ES-I3 (cell line): ENCODE results near the gene TANC2.

Source experiments
- H3K36me3 ChIP-seq: 2 replicates; pipeline ENCODE4 v1.6.1; 2013; ENCODE audit warnings: mild to moderate bottlenecking, low read length, control low read depth, moderate library complexity; ENCODE audit not compliant: insufficient read depth
- H3K4me1 ChIP-seq: 2 replicates; pipeline ENCODE4 v1.6.1; 2013; ENCODE audit warnings: mild to moderate bottlenecking, control low read depth, low read length; ENCODE audit not compliant: insufficient read depth
- H3K9ac ChIP-seq: 2 replicates; pipeline ENCODE4 v1.6.1; 2013; ENCODE audit warnings: low read depth, mild to moderate bottlenecking, low read length, moderate library complexity
- H3K9me3 ChIP-seq: 2 replicates; pipeline ENCODE4 v1.6.1; 2013; ENCODE audit warnings: mild to moderate bottlenecking, low read length, moderate library complexity; ENCODE audit not compliant: control insufficient read depth, insufficient read depth

TANC2 gene

DNA sequence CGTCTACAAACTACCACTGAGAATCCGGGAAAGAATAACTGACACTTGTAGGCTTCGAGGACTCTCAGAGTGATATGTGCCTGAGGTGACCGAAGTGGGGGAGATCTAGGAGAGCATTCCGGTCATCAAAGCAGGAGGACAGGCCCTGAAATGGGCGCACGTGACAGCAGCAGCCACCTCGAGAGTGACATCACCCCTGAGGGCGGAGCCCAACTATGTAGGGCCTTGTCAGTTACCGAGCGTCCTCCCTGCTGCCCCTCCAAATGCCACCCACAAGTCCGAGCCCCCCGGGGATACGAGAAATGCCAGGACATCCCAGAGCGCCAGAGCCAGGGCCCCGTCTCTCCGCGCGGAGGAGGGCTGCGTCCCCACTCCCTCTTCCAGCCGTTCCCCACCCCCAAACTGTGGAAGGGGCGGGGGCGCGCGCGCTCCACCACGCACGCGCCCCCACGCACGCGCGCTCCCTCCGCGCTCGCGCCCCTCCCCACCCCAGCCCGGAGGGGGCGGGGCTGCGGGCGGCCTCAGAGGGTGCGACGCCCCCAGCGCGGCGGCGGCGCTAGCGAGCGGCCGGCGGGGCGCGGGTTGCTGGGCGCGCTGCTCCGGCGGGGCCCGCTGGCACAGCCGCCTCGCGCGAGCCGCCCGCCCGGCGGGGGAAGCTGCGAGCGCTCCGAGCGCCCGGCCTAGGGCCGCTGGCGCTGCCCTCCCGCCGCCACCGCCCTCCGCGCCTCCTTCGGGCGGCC, at the start of gene TANC2:
TANC2 (plus strand) TSS at position 550 of the 740 bp plus-strand sequence. CDS start 43,325 bp downstream, outside the sequence.
- Histone ChIP-seq H3K36me3 (no peaks in the 10 kb centered on the region), H3K9ac (peak within 1 kb of the TSS; percentile 85)

DNA sequence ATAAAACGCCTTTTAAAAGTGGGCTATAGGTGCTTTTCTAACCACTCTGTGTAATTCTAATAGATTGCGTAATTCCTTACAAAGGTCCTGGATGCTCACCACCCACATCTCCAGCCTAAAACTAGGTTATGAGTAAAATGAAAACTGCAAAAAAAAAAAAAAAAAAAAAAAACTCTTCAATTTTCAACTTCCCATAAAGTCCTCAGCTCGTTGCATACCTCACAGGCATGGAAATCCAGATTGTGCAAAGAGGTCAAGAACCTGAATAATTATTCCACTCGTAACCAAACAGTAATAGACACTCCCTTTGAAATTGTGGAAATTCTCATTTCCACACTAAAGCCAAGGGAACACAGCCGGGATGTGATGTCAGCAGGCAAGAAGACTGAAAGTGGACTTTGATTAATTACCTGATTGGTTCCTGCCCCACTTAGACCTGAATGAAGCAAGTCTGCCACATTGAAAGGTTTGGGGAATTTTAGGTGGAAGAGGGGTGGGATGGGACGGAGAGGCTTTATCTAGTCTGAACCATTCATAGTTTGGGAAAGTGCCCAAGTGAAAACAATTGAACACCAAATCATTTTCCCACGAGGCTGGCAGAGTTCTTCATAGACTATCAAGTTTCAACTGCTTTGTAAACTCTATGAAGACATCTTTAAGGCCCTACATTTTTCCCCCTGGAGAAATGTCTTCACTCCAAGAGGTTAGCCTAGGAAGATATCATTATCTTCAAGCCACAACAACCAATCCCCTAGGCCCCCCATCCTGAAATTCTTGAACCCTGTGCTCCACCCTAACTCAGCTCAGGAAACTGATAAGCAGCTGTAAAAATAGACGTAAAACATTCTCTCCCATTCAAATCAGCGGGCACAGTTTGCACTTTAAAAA, 49.1 kb upstream of the TANC2 start:
- no peaks in the 10 kb centered on the region; the same call in 1 of the 2 replicates for H3K4me1 ChIP-seq
- H3K9ac ChIP-seq, result no peak overlapping the region
- no peaks in the 10 kb centered on the region for H3K36me3 ChIP-seq
- H3K9me3 ChIP-seq, result peaks cover 10% of the 10 kb centered on the region; the same call in 1 of the 2 replicates

More for the DNA sequence above, at the start of gene TANC2:
- H3K4me1 ChIP-seq, result peaks cover 21% of the 10 kb centered on the region
- no peaks in the 10 kb centered on the region for H3K9me3 ChIP-seq

DNA sequence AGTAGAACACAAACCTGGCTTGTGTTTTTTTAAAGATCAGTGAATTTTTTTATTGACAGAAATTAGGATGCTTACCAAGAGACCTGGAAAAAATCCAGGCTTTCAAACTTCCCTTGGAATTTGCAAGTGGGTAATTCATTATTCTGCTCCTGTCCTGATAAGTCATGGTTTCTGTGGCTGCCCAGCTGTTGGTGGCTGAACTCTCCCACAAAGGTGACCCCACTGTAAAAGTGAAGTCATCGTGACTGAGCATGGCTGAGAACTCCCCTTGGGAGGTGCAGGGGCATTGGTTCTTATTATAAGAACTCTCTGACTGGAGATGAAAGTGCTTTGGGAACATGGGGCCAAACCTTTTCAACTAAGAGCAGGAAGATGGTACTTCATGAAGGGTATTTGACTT, 46.6 kb upstream of the TANC2 start:
- Histone ChIP-seq H3K9ac (no peak overlapping the region), H3K4me1 (no peaks in the 10 kb centered on the region; the same call in 1 of the 2 replicates), H3K36me3 (no peaks in the 10 kb centered on the region)

DNA sequence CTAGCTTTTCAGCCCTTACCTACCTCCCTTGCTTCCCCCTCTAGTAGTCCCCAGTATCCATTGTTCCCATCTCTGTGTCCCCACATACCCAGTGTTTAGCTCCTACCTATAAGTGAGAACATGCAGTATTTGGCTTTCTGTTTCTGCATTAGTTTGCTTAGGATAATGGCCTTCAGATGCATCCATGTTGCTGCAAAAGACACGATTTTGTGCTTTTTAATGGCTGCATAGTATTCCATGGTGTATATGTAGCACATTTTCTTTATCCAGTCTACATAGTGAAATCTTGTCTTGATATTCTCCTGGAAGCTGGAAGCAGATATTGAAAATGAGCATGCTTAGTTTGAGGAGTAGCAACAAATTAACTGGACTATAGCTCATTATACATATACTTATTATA, 45.7 kb upstream of the TANC2 start:
- Histone ChIP-seq H3K9me3 (no peaks in the 10 kb centered on the region), H3K4me1 (no peaks in the 10 kb centered on the region; the same call in 1 of the 2 replicates), H3K9ac (no peak overlapping the region), H3K36me3 (no peaks in the 10 kb centered on the region)

More for the DNA sequence above, 46.6 kb upstream of the TANC2 start:
- no peaks in the 10 kb centered on the region for H3K9me3 ChIP-seq

DNA sequence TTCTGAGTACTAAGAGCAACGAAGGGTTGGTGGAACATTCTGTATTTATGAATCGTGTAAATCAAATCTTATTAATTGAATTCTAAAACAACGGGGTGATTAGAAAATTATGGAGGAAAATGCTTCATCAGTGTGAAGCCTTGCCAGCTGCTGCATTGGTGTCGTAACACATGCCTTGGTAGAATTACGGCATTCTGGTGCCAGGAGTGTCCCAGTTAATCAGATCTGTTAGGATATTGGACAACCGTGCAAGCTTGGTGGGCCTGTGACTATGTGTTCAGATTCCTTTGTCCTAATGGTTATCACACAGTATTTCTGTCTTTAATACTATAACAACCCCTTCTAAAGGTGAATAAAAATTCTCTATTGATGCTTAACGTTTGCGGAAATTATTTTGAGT, 44.2 kb upstream of the TANC2 start:
- Histone ChIP-seq H3K9me3 (no peaks in the 10 kb centered on the region), H3K4me1 (no peaks in the 10 kb centered on the region; the same call in 1 of the 2 replicates), H3K36me3 (no peaks in the 10 kb centered on the region), H3K9ac (no peak overlapping the region)

DNA sequence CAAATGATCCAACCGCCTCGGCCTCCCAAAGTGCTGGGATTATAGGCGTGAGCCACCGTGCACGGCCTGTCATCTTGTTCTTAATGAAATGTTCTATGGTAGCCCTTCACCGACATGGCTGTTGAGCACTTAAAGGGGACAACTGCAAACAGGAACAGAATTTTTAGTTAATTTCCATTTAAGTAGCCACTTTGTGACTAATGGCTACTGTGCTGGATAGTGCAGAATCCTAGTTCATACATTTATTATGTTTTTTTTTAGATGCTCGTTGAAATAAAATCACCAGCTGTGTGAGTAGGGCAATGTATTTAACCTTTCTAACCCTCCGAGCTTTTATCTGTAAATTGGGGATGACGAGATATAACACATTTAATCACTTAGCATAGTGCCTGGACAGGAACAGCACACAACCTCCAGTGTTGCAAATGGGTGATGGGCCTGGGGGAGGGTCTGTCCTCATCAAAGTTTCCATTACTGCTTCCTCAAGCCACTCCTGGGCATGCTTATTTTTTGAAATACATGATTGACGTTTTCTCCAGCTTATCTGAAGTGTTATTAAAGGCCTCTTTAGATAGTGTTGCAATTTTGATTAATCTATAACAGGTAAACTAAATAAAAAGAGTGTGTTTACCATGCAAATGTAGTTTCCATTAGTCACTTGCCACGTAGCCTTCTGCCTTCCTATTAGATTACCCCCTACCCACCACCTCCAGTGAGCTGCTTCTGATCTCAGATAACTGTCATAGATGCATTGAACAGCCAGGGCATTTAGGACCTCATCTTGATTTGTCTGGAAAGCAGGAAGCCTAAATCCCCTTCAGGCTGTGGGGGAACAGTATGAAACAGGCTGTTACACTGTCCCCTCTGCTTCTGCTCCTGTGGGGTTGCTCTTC, 42.5 kb upstream of the TANC2 start:
- Histone ChIP-seq H3K9ac (no peak overlapping the region), H3K36me3 (no peaks in the 10 kb centered on the region), H3K4me1 (no peaks in the 10 kb centered on the region), H3K9me3 (no peaks in the 10 kb centered on the region)

DNA sequence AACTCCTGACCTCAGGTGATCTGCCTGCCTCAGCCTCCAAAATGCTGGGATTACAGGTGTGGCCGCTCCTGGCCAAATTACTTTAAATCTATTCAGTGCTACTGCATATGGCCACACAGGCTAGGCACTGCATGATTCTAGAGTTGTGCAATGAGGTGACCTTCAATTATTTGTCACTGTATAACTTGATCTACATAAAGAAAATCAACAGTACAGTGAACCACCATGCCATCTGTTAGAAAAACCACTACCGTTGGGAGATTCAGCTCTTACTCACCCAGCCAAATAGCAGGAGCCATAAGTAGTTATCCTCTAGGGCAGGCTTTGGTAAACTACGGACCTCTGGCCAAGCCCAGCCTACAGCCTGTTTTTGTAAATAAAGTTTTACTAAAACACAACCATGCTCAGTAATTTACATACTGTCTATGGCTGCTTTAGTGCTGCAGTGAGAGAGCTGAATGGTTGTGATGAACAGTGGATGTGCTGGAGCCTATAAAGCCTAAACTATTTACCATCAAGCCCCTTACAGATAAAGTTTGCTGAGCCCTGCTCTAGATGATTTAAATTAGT, 40.7 kb upstream of the TANC2 start:
- H3K4me1 ChIP-seq, result no peaks in the 10 kb centered on the region
- no peak overlapping the region for H3K9ac ChIP-seq
- no peaks in the 10 kb centered on the region for H3K9me3 ChIP-seq
- no peaks in the 10 kb centered on the region for H3K36me3 ChIP-seq

DNA sequence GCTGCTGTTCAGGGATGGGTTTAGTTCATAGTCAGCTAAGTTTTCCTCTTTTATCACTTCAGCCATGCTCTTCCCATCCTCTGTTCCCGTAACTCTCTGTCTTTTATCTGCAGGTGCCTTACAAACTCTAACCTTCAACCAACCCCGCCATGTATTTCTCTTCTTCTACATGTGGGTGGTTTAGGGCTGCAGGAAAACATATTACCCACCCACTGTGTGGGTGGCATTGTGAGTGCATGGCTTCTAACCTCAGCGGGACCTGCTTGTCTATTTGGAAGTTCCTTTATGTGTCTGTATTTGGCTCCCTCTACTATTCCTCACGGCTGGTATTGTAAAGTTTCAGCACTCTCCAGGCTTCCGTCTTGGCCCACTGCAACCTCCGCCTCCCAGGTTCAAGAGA, 39.0 kb upstream of the TANC2 start:
- no peaks in the 10 kb centered on the region for H3K9me3 ChIP-seq
- H3K4me1 ChIP-seq, result no peaks in the 10 kb centered on the region
- H3K36me3 ChIP-seq, result no peaks in the 10 kb centered on the region
- H3K9ac ChIP-seq, result no peak overlapping the region

DNA sequence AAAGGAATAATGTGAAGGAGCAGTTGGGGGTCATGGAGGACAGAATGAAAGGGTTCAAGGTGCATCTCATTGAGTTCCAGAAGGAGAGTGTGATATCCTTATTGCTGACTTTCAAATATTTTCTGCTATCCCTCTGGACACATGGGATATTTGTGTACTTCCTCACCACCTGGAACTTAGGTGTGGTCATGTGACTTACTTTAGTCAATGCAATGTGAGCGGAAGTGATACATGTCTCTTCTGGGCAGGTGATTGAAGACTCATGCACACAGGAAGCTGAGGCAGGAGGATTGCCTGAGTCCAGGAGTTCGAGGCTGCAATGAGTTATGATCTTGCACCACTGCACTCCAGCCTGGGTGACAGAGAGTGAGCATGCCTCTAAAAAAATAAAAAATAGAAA, 36.7 kb upstream of the TANC2 start:
- Histone ChIP-seq H3K36me3 (no peaks in the 10 kb centered on the region), H3K4me1 (no peaks in the 10 kb centered on the region; the same call in 1 of the 2 replicates), H3K9me3 (no peaks in the 10 kb centered on the region), H3K9ac (no peak overlapping the region)

DNA sequence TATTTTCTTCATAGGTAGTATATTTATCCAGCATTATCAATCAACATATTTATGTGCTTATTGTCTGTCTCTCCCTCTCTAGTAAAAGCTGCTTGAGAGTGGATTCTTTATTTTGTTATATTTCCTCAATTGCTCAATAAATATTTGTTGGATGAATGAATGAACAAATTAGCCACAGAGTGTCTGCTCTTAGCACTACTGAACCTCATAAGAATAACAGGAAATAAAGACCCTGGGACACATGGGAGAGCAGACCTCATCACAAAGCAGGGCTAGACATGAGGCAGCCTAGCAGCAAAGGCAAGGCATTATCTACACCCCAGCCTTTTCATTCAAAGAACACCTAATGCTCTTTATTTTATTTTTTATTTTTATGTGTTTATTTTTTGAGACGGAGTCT, 34.9 kb upstream of the TANC2 start:
- Histone ChIP-seq H3K36me3 (no peaks in the 10 kb centered on the region), H3K4me1 (no peaks in the 10 kb centered on the region; the same call in 1 of the 2 replicates), H3K9me3 (no peaks in the 10 kb centered on the region), H3K9ac (no peak overlapping the region)

DNA sequence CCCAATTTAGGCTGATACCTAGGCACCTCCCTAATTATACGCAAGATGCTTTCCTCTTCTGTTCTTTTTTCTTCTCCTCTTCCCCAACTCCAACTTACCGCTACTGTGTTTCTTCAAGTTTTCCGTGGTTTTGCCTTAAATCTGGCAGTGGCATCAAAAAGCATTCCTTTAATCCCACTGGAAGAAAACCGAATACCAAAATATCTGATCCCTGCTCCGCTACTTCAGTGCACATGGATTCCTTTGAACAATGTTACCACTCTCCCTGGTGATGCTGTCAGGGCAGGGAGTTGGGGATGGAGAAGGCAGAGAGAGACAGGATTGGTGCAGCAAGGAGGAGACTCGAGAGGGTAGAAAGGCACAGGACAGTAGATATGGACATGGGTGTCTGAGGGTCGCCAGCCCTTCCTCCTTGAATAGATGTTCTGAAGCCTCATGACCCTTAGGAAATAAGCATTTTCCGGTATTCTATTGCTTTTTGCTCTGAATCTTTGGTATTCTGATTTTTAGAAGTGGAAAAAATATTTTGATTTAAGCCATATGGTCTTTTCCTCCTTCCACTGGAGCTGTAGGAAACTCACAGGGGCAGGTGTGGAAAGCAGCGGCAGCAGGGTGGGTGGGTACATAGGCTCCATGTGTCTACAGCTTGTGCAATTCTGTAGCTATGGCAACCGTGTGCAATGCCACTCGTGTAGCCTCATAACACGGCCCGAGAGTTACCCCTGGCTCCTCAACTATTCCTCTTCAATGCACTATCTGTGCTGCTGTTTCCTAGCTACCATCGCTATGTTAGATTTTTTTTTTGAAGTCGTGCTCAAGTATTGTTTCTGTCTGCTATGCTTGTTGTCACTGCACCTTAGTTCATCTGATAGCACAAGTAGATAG, 32.3 kb upstream of the TANC2 start:
- H3K4me1 ChIP-seq, result no peaks in the 10 kb centered on the region; the same call in 1 of the 2 replicates
- H3K36me3 ChIP-seq, result no peaks in the 10 kb centered on the region
- H3K9ac ChIP-seq, result no peak overlapping the region
- no peaks in the 10 kb centered on the region for H3K9me3 ChIP-seq

DNA sequence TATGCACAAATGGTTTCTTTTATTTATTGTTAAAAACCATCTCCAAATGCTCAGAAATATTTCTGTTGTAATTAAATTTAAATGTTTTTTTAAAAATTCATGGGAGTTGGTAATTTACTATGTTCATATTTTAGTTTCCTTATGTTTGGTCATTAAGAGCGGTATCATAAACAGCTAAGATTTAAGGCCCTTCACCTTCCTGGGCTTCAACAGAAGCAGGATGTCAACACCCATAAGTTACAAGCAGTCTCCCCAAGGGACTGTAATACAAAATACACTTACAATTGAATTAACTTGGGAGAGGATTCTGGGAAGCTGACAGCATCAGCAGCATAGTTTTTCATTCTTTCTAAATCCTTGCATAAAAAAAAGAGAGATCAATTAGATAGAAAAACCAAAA, 30.9 kb upstream of the TANC2 start:
- Histone ChIP-seq H3K4me1 (no peaks in the 10 kb centered on the region; the same call in 1 of the 2 replicates), H3K36me3 (no peaks in the 10 kb centered on the region), H3K9ac (no peak overlapping the region), H3K9me3 (no peaks in the 10 kb centered on the region)

DNA sequence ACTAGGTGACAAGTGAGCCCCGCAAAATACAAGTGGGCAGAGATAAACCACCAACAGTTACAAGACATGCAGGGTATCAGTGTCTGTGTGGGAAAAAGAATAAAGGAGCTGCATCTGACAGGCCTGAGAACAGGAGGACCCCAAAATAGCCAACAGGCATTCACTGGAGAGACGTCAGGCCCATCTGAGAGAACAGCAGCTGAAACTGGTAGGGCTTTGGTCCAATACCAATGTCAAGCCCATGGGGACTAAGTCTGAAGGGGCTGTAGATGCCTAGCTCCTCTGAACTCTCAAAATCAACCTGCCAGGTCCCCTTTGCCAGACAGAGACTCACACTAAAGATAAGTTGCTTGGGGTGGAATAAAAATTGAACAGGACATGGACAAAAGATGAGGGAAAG, 30.5 kb upstream of the TANC2 start:
- Histone ChIP-seq H3K9me3 (no peaks in the 10 kb centered on the region), H3K36me3 (no peaks in the 10 kb centered on the region), H3K4me1 (no peaks in the 10 kb centered on the region; the same call in 1 of the 2 replicates), H3K9ac (no peak overlapping the region)
